Measurements from ENCODE around the gene CPXM1. TPM values are rescaled to one million over a fixed set of nuclear protein-coding genes. Genes with fewer than 3 reads are reported as not detected.

The CPXM1 gene
- total RNA-seq, 1 experiment from 2014 or later: 0.17 TPM

DNA sequence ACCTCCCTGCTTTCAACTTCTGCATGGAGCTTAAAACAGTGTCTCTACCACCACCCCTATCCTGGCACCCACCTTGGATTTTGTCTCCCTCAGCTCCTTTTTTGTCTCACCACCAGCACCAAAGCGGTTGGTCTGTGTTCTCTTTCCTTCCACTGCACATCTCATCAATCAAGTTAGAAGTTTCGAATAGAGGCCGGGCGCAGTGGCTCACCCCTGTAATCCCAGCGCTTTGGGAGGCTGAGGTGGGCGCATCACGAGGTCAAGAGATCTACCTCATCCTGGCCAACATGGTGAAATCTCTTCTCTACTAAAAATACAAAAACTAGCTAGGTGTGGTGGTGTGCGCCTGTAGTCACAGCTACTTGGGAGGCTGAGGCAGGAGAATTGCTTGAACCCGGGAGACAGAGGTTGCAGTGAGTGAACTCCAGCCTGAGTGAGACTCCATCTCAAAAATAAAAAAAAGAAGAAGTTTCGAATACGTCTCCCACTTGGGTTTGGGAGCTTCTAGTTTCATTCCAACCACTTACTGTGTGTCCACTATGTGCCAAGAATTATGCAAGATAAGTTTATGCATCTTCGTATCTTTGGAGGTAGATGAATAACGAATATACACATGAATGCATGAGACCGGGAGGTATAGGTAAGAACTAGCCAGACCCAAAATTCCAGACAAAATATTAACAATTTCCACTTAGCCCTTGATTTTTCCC is 34.1 kb upstream of the CPXM1 start:
- Histone ChIP-seq H3K9me2 (ENCODE audit: insufficient read depth) (no peaks in the 10 kb centered on the region), H3K27ac (ENCODE audit: low read depth, low read length) (no peak overlapping the region), H3K27me3 (ENCODE audit: insufficient read depth, low read length) (no peaks in the 10 kb centered on the region), H3K4me3 (replicated peaks in 1 of 2; ENCODE audit: low read depth in 1 of 2, low read length in 2 of 2) (no peak overlapping the region), H3K79me2 (ENCODE audit: insufficient read depth, low read length) (peaks cover 3% of the 10 kb centered on the region; the same call in 1 of the 2 replicates), H3K4me1 (ENCODE audit: control insufficient read depth in 1 of 2, insufficient read depth in 2 of 2, low read length in 2 of 2) (peaks cover 6 to 13% of the 10 kb centered on the region in 2 experiments), H3K9ac (ENCODE audit: low read length) (no peak overlapping the region), H3K36me3 (ENCODE audit: control insufficient read depth in 1 of 2, insufficient read depth in 2 of 2, low read length in 2 of 2) (no peaks in the 10 kb centered on the region), H2AFZ (ENCODE audit: low read depth, low read length, poor library complexity, severe bottlenecking) (no peak overlapping the region), H3K4me2 (ENCODE audit: low read length) (no peak overlapping the region), H4K20me1 (ENCODE audit: insufficient read depth) (no peaks in the 10 kb centered on the region), H3K9me3 (ENCODE audit: control insufficient read depth in 1 of 2, insufficient read depth in 1 of 2, low read depth in 1 of 2, low read length in 2 of 2) (no peaks in the 10 kb centered on the region)
- POLR2A ChIA-PET: no interaction called here
- intact Hi-C loops (cut with micrococcal nuclease): no loop called here
- DNase-seq (ENCODE audit: low read depth, low spot score) (no peak), ATAC-seq (no peak)
- CTCF ChIA-PET: no interaction called here
- RAD21 ChIA-PET (ENCODE audit: low non-redundant PET in 1 of 2, low total read pairs in 2 of 2, uncharacterized antibody in 2 of 2, unreplicated experiment in 2 of 2): no interaction called here
- BruUV-seq (replicated peaks): no TSS peak
- no peak for TF ChIP-seq SP1 (IDR thresholded peaks at IDR 0.05; ENCODE audit: low read depth)
- no peak for TF ChIP-seq ZBTB33 (IDR thresholded peaks at IDR 0.05; ENCODE audit: extremely low read depth, insufficient replicate concordance, low read length)
- TF ChIP-seq EGR1 (IDR thresholded peaks at IDR 0.05; ENCODE audit: low read depth): no peak
- TF ChIP-seq POLR2A (IDR thresholded peaks at IDR 0.05; ENCODE audit: borderline replicate concordance, extremely low read depth, insufficient read depth, insufficient read length): no peak
- TF ChIP-seq CBX3 (IDR thresholded peaks at IDR 0.05; ENCODE audit: low read depth): no peak
- TF ChIP-seq REST (IDR thresholded peaks at IDR 0.05; ENCODE audit: low read depth): no peak
- no peak for TF ChIP-seq FOSL1 (IDR thresholded peaks at IDR 0.05; ENCODE audit: low read depth)
- no peak for TF ChIP-seq CTCF (IDR thresholded peaks at IDR 0.05 in 2 of 3, conservative IDR thresholded peaks at IDR 0.05 in 1 of 3; ENCODE audit: borderline replicate concordance in 1 of 3, insufficient read depth in 1 of 3, low read depth in 2 of 3, low read length in 2 of 3)
